ENCODE measurements around the gene CHCT1. TPM values are rescaled to one million over a fixed set of nuclear protein-coding genes. Genes with fewer than 3 reads are reported as not detected.
"Not testable (repeated sequence)": the region's sequence is repeated elsewhere in the genome, so short reads cannot be mapped to it uniquely, and the experiment has no call there.

The CHCT1 gene
- total RNA-seq, 1 experiment from 2014 or later, result not detected

GRCh38 chr17:60412701-60413100 is 9.6 kb upstream of the CHCT1 start:
- H3K36me3 ChIP-seq (ENCODE audit: control insufficient read depth, insufficient read depth, low read length), result no peaks in the 10 kb centered on the region
- Mint-ChIP-seq H3K4me1 (ENCODE audit: low read depth, unreplicated experiment) (no peaks in the 10 kb centered on the region), H3K9me3 (ENCODE audit: unreplicated experiment) (no peaks in the 10 kb centered on the region), H3K27me3 (ENCODE audit: insufficient read depth, unreplicated experiment) (no peaks in the 10 kb centered on the region), H3K27ac (ENCODE audit: unreplicated experiment) (no peak overlapping the region), H3K4me3 (ENCODE audit: unreplicated experiment) (no peak overlapping the region), H3K36me3 (ENCODE audit: insufficient read depth, unreplicated experiment) (no peaks in the 10 kb centered on the region)
- no peak overlapping the region for H3K4me3 ChIP-seq (ENCODE audit: low read depth, low read length)
- no peak for TF ChIP-seq CTCF (IDR thresholded peaks at IDR 0.05; ENCODE audit: insufficient read depth in 1 of 2, low read depth in 1 of 2, low read length in 1 of 2, severe bottlenecking in 1 of 2, unreplicated experiment in 1 of 2)
- BruUV-seq (replicated peaks), result no TSS peak
- no peaks in the 10 kb centered on the region for H3K27me3 ChIP-seq (replicated peaks; ENCODE audit: control insufficient read depth, insufficient read depth, low read length)
- peaks cover 10% of the 10 kb centered on the region; the same call in 1 of the 2 replicates for H3K4me1 ChIP-seq
- POLR2A ChIA-PET, result no interaction called here
- peaks cover 6% of the 10 kb centered on the region; the same call in 1 of the 2 replicates for H3K9me3 ChIP-seq
- intact Hi-C loops (cut with micrococcal nuclease; ENCODE audit: unreplicated experiment), result no loop called here
- CTCF ChIA-PET, result no interaction called here
- no peak for DNase-seq

GRCh38 chr17:60415146-60415545 is 7.1 kb upstream of the CHCT1 start:
- H3K36me3 ChIP-seq (ENCODE audit: control insufficient read depth, insufficient read depth, low read length), result no peaks in the 10 kb centered on the region
- H3K27me3 ChIP-seq (replicated peaks; ENCODE audit: control insufficient read depth, insufficient read depth, low read length), result no peaks in the 10 kb centered on the region
- CTCF ChIA-PET, result no interaction called here
- Mint-ChIP-seq H3K27ac (ENCODE audit: unreplicated experiment) (no peak overlapping the region), H3K27me3 (ENCODE audit: insufficient read depth, unreplicated experiment) (no peaks in the 10 kb centered on the region), H3K9me3 (ENCODE audit: unreplicated experiment) (no peaks in the 10 kb centered on the region), H3K4me1 (ENCODE audit: low read depth, unreplicated experiment) (no peaks in the 10 kb centered on the region), H3K4me3 (ENCODE audit: unreplicated experiment) (no peak overlapping the region), H3K36me3 (ENCODE audit: insufficient read depth, unreplicated experiment) (no peaks in the 10 kb centered on the region)
- intact Hi-C loops (cut with micrococcal nuclease; ENCODE audit: unreplicated experiment), result no loop called here
- H3K4me1 ChIP-seq, result peaks cover 2% of the 10 kb centered on the region; the same call in 1 of the 2 replicates
- BruUV-seq (replicated peaks), result no TSS peak
- no peak for DNase-seq
- POLR2A ChIA-PET, result no interaction called here
- H3K9me3 ChIP-seq, result peaks cover 3% of the 10 kb centered on the region; the same call in 1 of the 2 replicates
- no peak for TF ChIP-seq CTCF (IDR thresholded peaks at IDR 0.05; ENCODE audit: insufficient read depth in 1 of 2, low read depth in 1 of 2, low read length in 1 of 2, severe bottlenecking in 1 of 2, unreplicated experiment in 1 of 2)
- H3K4me3 ChIP-seq (ENCODE audit: low read depth, low read length), result no peak overlapping the region

- CTCF ChIA-PET, result no interaction called here
- Histone ChIP-seq H3K4me3 (ENCODE audit: low read depth, low read length) (no peak overlapping the region), H3K36me3 (ENCODE audit: control insufficient read depth, insufficient read depth, low read length) (no peaks in the 10 kb centered on the region), H3K27me3 (replicated peaks; ENCODE audit: control insufficient read depth, insufficient read depth, low read length) (no peaks in the 10 kb centered on the region), H3K4me1 (no peaks in the 10 kb centered on the region), H3K9me3 (no peaks in the 10 kb centered on the region)
- no TSS peak for BruUV-seq (replicated peaks)
- POLR2A ChIA-PET, result no interaction called here
- Mint-ChIP-seq H3K36me3 (ENCODE audit: insufficient read depth, unreplicated experiment) (no peaks in the 10 kb centered on the region), H3K27me3 (ENCODE audit: insufficient read depth, unreplicated experiment) (no peaks in the 10 kb centered on the region), H3K4me1 (ENCODE audit: low read depth, unreplicated experiment) (no peaks in the 10 kb centered on the region), H3K9me3 (ENCODE audit: unreplicated experiment) (no peaks in the 10 kb centered on the region), H3K4me3 (ENCODE audit: unreplicated experiment) (no peak overlapping the region), H3K27ac (ENCODE audit: unreplicated experiment) (no peak overlapping the region)
- DNase-seq, result no peak
- intact Hi-C loops (cut with micrococcal nuclease; ENCODE audit: unreplicated experiment), result no loop called here
- TF ChIP-seq CTCF (IDR thresholded peaks at IDR 0.05; ENCODE audit: insufficient read depth in 1 of 2, low read depth in 1 of 2, low read length in 1 of 2, severe bottlenecking in 1 of 2, unreplicated experiment in 1 of 2), result no peak
These were observed 5.8 kb upstream of the CHCT1 start for GRCh38 chr17:60416368-60416925.

- CTCF ChIA-PET; H3K4me3 Mint-ChIP-seq (ENCODE audit: unreplicated experiment): not testable (repeated sequence)
These were observed 3.3 kb upstream of the CHCT1 start for GRCh38 chr17:60419003-60419402.

GRCh38 chr17:60419875-60420274 is 2.4 kb upstream of the CHCT1 start:
- H3K27ac Mint-ChIP-seq (ENCODE audit: unreplicated experiment); BruUV-seq (replicated peaks); DNase-seq; H3K4me1 Mint-ChIP-seq (ENCODE audit: low read depth, unreplicated experiment); H3K4me1 ChIP-seq; CTCF ChIA-PET; POLR2A ChIA-PET; H3K27me3 ChIP-seq (replicated peaks; ENCODE audit: control insufficient read depth, insufficient read depth, low read length); H3K27me3 Mint-ChIP-seq (ENCODE audit: insufficient read depth, unreplicated experiment); H3K9me3 ChIP-seq; H3K4me3 ChIP-seq (ENCODE audit: low read depth, low read length); H3K9me3 Mint-ChIP-seq (ENCODE audit: unreplicated experiment); intact Hi-C loops (cut with micrococcal nuclease; ENCODE audit: unreplicated experiment); H3K36me3 ChIP-seq (ENCODE audit: control insufficient read depth, insufficient read depth, low read length); H3K4me3 Mint-ChIP-seq (ENCODE audit: unreplicated experiment); H3K36me3 Mint-ChIP-seq (ENCODE audit: insufficient read depth, unreplicated experiment): not testable (repeated sequence)

More at GRCh38 chr17:60419003-60419402, 3.3 kb upstream of the CHCT1 start:
- POLR2A ChIA-PET; H3K9me3 ChIP-seq; H3K4me1 ChIP-seq; H3K4me3 ChIP-seq (ENCODE audit: low read depth, low read length); H3K27me3 Mint-ChIP-seq (ENCODE audit: insufficient read depth, unreplicated experiment); H3K27me3 ChIP-seq (replicated peaks; ENCODE audit: control insufficient read depth, insufficient read depth, low read length); DNase-seq; H3K4me1 Mint-ChIP-seq (ENCODE audit: low read depth, unreplicated experiment); H3K27ac Mint-ChIP-seq (ENCODE audit: unreplicated experiment); intact Hi-C loops (cut with micrococcal nuclease; ENCODE audit: unreplicated experiment); H3K36me3 ChIP-seq (ENCODE audit: control insufficient read depth, insufficient read depth, low read length); BruUV-seq (replicated peaks); H3K36me3 Mint-ChIP-seq (ENCODE audit: insufficient read depth, unreplicated experiment); H3K9me3 Mint-ChIP-seq (ENCODE audit: unreplicated experiment): not testable (repeated sequence)

Measured in Caco-2 (cell line).